NOMO-1 treated with DMSO at 0.1 percent for 48 hours (cell line): ENCODE results near the gene SLC4A7.
"Not testable (repeated sequence)": the region's sequence is repeated elsewhere in the genome, so short reads cannot be mapped to it uniquely, and the experiment has no call there.

Experiments
- DNase-seq: peaks from one replicate; lab custom pipeline; 2025; ENCODE audit not compliant: unreplicated experiment; lab: John Stamatoyannopoulos, UW

Gene SLC4A7

GRCh38 chr3:27484015-27484844, at the start of gene SLC4A7:
TSS of gene SLC4A7 (minus strand) at chr3:27484384. CDS start at chr3:27484126, 258 bp downstream.
- peak; percentile 94 for DNase-seq

- DNase-seq, result peak; percentile 77
These were observed 49.0 kb upstream of the SLC4A7 start for GRCh38 chr3:27533261-27533607.

GRCh38 chr3:27532426-27533260, 48.5 kb upstream of the SLC4A7 start:
- DNase-seq, result no peak

GRCh38 chr3:27531193-27531751, 47.1 kb upstream of the SLC4A7 start:
- DNase-seq, result not testable (repeated sequence)

- peak; percentile 53 for DNase-seq
These were observed 44.6 kb upstream of the SLC4A7 start for GRCh38 chr3:27528791-27529190.

GRCh38 chr3:27526614-27527315, 42.6 kb upstream of the SLC4A7 start:
- DNase-seq, result no peak

- DNase-seq, result peak; percentile 55
These were observed 37.7 kb upstream of the SLC4A7 start for GRCh38 chr3:27521872-27522265.

- DNase-seq, result peak; percentile 98
These were observed 37.1 kb upstream of the SLC4A7 start for GRCh38 chr3:27521179-27521871.

- no peak for DNase-seq
These were observed 27.7 kb upstream of the SLC4A7 start for GRCh38 chr3:27511724-27512422.

- DNase-seq, result peak; percentile 91
These were observed 25.2 kb upstream of the SLC4A7 start for GRCh38 chr3:27509376-27509775.

GRCh38 chr3:27508424-27508823, 24.2 kb upstream of the SLC4A7 start:
- no peak for DNase-seq

GRCh38 chr3:27507515-27508266, 23.5 kb upstream of the SLC4A7 start:
- no peak for DNase-seq

GRCh38 chr3:27507111-27507510, 22.9 kb upstream of the SLC4A7 start:
- DNase-seq, result no peak

- no peak for DNase-seq
These were observed 20.6 kb upstream of the SLC4A7 start for GRCh38 chr3:27504749-27505148.

- no peak for DNase-seq
These were observed 19.3 kb upstream of the SLC4A7 start for GRCh38 chr3:27503526-27503925.

GRCh38 chr3:27501759-27502158, 17.6 kb upstream of the SLC4A7 start:
- DNase-seq, result no peak

- DNase-seq, result no peak
These were observed 16.8 kb upstream of the SLC4A7 start for GRCh38 chr3:27500986-27501385.

- DNase-seq, result peak; percentile 69
These were observed 15.9 kb upstream of the SLC4A7 start for GRCh38 chr3:27500035-27500434.

GRCh38 chr3:27494784-27495183, 10.6 kb upstream of the SLC4A7 start:
- DNase-seq, result no peak
